ENCODE results near the gene YJEFN3.

- TF ChIP-seq ZNF670 (tag by site-specific recombination; IDR thresholded peaks at IDR 0.05; ENCODE audit: low read depth) (no peak), ZNF560 (tag by site-specific recombination; IDR thresholded peaks at IDR 0.05; ENCODE audit: borderline replicate concordance) (no peak), CTCF (tag by site-specific recombination; IDR thresholded peaks at IDR 0.05) (no peak)
Measured at GRCh38 chr19:19486343-19487076, 42.2 kb upstream of the YJEFN3 start.
